Measurements from ENCODE around the gene RESF1.

The RESF1 gene

GRCh38 chr12:32005496-32006125 is 46.4 kb downstream of the RESF1 start:
- no peak for DNase-seq (ENCODE audit: low read depth in 2 of 2)

All from stimulated activated CD4-positive, alpha-beta T cell treated with anti-CD3 and anti-CD28 coated beads, Interleukin-4, amount 100 ng/mL, for 48 hours (primary cell).